Neural progenitor cell (in vitro differentiated cells): ENCODE data around the gene GNAI3. TPM values are rescaled to one million over a fixed set of nuclear protein-coding genes. Genes with fewer than 3 reads are reported as not detected.

ENCODE experiments used
- DNase-seq: peaks from one replicate; pipeline ENCODE4 v3.0.0-alpha.2; 2016; ENCODE audit warnings: low spot score
- H2AFZ ChIP-seq: fragments of 200-600 bp; sonication (generic); replicated peaks from 2 replicates; pipeline ENCODE4 v1.6.1; 2016; ENCODE audit warnings: antibody characterized with exemption
- H3F3A ChIP-seq: fragments of 200-600 bp; sonication (generic); 2 replicates; pipeline ENCODE4 v1.6.1; 2016; ENCODE audit warnings: antibody characterized with exemption, low read depth
- H3K27ac ChIP-seq: fragments of 200-600 bp; sonication (generic); 2 replicates; pipeline ENCODE4 v1.5.1; 2016; ENCODE audit warnings: mild to moderate bottlenecking
- H3K27me3 ChIP-seq: fragments of 200-600 bp; sonication (generic); 2 replicates; pipeline ENCODE4 v1.6.1; 2016; ENCODE audit warnings: mild to moderate bottlenecking, moderate library complexity
- H3K36me3 ChIP-seq: fragments of 200-600 bp; sonication (generic); 2 replicates; pipeline ENCODE4 v1.5.1; 2016
- H3K4me1 ChIP-seq: fragments of 200-600 bp; sonication (generic); 2 replicates; pipeline ENCODE4 v1.6.1; 2016; ENCODE audit warnings: mixed run types
- H3K4me2 ChIP-seq: fragments of 200-600 bp; sonication (generic); 2 replicates; pipeline ENCODE4 v1.6.1; 2016
- H3K4me3 ChIP-seq: fragments of 200-600 bp; sonication (generic); 2 replicates; pipeline ENCODE4 v1.5.1; 2016
- H3K79me2 ChIP-seq: fragments of 200-600 bp; sonication (generic); 2 replicates; pipeline ENCODE4 v1.6.1; 2016; ENCODE audit warnings: low read depth
- H3K9ac ChIP-seq: fragments of 200-600 bp; sonication (generic); 2 replicates; pipeline ENCODE4 v1.6.1; 2016
- H3K9me3 ChIP-seq: fragments of 200-600 bp; sonication (generic); 2 replicates; pipeline ENCODE4 v1.5.1; 2016; ENCODE audit warnings: low read depth
- H4K20me1 ChIP-seq: fragments of 200-600 bp; sonication (generic); 2 replicates; pipeline ENCODE4 v1.6.1; 2016; ENCODE audit warnings: low read depth
- H3K27ac Mint-ChIP-seq: 3 replicates; pipeline ENCODE4 v1.8.0; 2021; ENCODE audit warnings: mixed read lengths
- H3K27me3 Mint-ChIP-seq: 2 replicates; pipeline ENCODE4 v1.8.0; 2022; ENCODE audit warnings: low read depth, mild to moderate bottlenecking, inconsistent platforms, moderate library complexity, mixed read lengths; ENCODE audit not compliant: insufficient read depth
- H3K36me3 Mint-ChIP-seq: 3 replicates; pipeline ENCODE4 v1.8.0; 2021; ENCODE audit warnings: mixed read lengths
- H3K4me1 Mint-ChIP-seq: 3 replicates; pipeline ENCODE4 v1.8.0; 2021; ENCODE audit warnings: mixed read lengths
- H3K4me3 Mint-ChIP-seq: 3 replicates; pipeline ENCODE4 v1.8.0; 2021; ENCODE audit warnings: mild to moderate bottlenecking, moderate library complexity, mixed read lengths
- H3K9me3 Mint-ChIP-seq: 3 replicates; pipeline ENCODE4 v1.8.0; 2020; ENCODE audit warnings: mixed read lengths
- EZH2 ChIP-seq: fragments of 200-600 bp; sonication (generic); IDR thresholded peaks from 2 replicates; pipeline ENCODE4 v1.6.1; 2017; ENCODE audit warnings: antibody characterized with exemption, mild to moderate bottlenecking, moderate library complexity
- EZH2phosphoT487 ChIP-seq: fragments of 200-600 bp; sonication (generic); IDR thresholded peaks from 2 replicates; pipeline ENCODE4 v1.6.1; 2017; ENCODE audit warnings: antibody characterized with exemption
- total RNA-seq: library from RNA; depleted of rRNA; stranded (reverse); fragments of >200 nt; gene quantifications from 2 replicates; pipeline ENCODE4 v1.2.3, GENCODE V29; 2015; ENCODE audit warnings: low replicate concordance
- TF ChIP-seq, protein P1 (sequence below): fragments of 200-600 bp; sonication (generic); IDR thresholded peaks from 2 replicates; pipeline ENCODE4 v1.5.1; 2017; ENCODE audit warnings: antibody characterized with exemption, mild to moderate bottlenecking

The GNAI3 gene
- total RNA-seq, 1 donor from 2014 or later: 15.4 TPM

- Histone ChIP-seq H3K4me3 (no peak overlapping the region), H3K36me3 (no peaks in the 10 kb centered on the region)
- peak overlapping the region; percentile 63 for H3K27ac Mint-ChIP-seq
Measured at GRCh38 chr1:109632671-109633346, 84.4 kb downstream of the GNAI3 start.

DNA sequence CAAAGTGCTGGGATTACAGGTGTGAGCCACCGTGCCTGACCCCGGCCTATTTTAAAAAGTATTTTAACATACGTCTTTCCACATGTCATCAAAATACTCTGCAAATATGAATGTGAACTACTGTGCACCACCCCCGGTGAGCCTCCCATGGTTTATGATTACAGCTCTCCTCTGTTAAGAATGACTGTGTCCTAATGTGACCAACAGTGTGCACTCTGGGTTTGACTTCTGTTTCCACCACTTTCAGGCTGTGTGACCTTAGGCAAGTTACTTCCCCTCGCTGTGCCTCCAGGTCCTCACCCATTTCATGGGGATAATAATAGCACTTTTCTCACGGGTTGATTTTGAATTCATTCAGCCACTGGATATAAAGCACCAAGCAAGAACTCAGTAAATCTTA lies 85.9 kb downstream of the GNAI3 start:
- Mint-ChIP-seq H3K36me3 (peaks cover 7% of the 10 kb centered on the region), H3K4me1 (peaks cover 28% of the 10 kb centered on the region), H3K4me3 (peak overlapping the region; percentile 19), H3K27ac (no peak overlapping the region), H3K9me3 (no peaks in the 10 kb centered on the region), H3K27me3 (peaks cover 4% of the 10 kb centered on the region)
- no peaks in the 10 kb centered on the region for H3K27me3 ChIP-seq
- DNase-seq: no peak
- H3K79me2 ChIP-seq: no peaks in the 10 kb centered on the region
- H3K36me3 ChIP-seq: no peaks in the 10 kb centered on the region
- TF ChIP-seq EZH2: no peak
- TF ChIP-seq EZH2phosphoT487: no peak
- TF ChIP-seq, protein P1, sequence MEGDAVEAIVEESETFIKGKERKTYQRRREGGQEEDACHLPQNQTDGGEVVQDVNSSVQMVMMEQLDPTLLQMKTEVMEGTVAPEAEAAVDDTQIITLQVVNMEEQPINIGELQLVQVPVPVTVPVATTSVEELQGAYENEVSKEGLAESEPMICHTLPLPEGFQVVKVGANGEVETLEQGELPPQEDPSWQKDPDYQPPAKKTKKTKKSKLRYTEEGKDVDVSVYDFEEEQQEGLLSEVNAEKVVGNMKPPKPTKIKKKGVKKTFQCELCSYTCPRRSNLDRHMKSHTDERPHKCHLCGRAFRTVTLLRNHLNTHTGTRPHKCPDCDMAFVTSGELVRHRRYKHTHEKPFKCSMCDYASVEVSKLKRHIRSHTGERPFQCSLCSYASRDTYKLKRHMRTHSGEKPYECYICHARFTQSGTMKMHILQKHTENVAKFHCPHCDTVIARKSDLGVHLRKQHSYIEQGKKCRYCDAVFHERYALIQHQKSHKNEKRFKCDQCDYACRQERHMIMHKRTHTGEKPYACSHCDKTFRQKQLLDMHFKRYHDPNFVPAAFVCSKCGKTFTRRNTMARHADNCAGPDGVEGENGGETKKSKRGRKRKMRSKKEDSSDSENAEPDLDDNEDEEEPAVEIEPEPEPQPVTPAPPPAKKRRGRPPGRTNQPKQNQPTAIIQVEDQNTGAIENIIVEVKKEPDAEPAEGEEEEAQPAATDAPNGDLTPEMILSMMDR: no peak
- H3K4me3 ChIP-seq: no peak overlapping the region
- no peaks in the 10 kb centered on the region for H3K9me3 ChIP-seq
- no peak overlapping the region for H3K9ac ChIP-seq
- H3K27ac ChIP-seq: no peak overlapping the region
- no peak overlapping the region for H3K4me2 ChIP-seq
- peaks cover 27% of the 10 kb centered on the region for H3K4me1 ChIP-seq
- peaks cover 9% of the 10 kb centered on the region for H3F3A ChIP-seq
- H4K20me1 ChIP-seq: no peaks in the 10 kb centered on the region
- H2AFZ ChIP-seq: no peak overlapping the region

More at GRCh38 chr1:109632671-109633346, 84.4 kb downstream of the GNAI3 start:
- no peak for TF ChIP-seq EZH2phosphoT487
- TF ChIP-seq, protein P1: no peak
- TF ChIP-seq EZH2: no peak
- Histone ChIP-seq H2AFZ (no peak overlapping the region), H3K79me2 (no peaks in the 10 kb centered on the region), H3K9me3 (no peaks in the 10 kb centered on the region), H3K4me2 (peak overlapping the region; percentile 49), H3K27me3 (no peaks in the 10 kb centered on the region), H3K9ac (no peak overlapping the region), H4K20me1 (no peaks in the 10 kb centered on the region), H3K4me1 (peaks cover 21% of the 10 kb centered on the region), H3K27ac (peak overlapping the region; percentile 78), H3F3A (peaks cover 9% of the 10 kb centered on the region)
- Mint-ChIP-seq H3K27me3 (peaks cover 2% of the 10 kb centered on the region), H3K4me3 (no peak overlapping the region), H3K36me3 (peaks cover 13% of the 10 kb centered on the region), H3K9me3 (no peaks in the 10 kb centered on the region), H3K4me1 (peaks cover 24% of the 10 kb centered on the region)
- DNase-seq: peak; percentile 72

DNA sequence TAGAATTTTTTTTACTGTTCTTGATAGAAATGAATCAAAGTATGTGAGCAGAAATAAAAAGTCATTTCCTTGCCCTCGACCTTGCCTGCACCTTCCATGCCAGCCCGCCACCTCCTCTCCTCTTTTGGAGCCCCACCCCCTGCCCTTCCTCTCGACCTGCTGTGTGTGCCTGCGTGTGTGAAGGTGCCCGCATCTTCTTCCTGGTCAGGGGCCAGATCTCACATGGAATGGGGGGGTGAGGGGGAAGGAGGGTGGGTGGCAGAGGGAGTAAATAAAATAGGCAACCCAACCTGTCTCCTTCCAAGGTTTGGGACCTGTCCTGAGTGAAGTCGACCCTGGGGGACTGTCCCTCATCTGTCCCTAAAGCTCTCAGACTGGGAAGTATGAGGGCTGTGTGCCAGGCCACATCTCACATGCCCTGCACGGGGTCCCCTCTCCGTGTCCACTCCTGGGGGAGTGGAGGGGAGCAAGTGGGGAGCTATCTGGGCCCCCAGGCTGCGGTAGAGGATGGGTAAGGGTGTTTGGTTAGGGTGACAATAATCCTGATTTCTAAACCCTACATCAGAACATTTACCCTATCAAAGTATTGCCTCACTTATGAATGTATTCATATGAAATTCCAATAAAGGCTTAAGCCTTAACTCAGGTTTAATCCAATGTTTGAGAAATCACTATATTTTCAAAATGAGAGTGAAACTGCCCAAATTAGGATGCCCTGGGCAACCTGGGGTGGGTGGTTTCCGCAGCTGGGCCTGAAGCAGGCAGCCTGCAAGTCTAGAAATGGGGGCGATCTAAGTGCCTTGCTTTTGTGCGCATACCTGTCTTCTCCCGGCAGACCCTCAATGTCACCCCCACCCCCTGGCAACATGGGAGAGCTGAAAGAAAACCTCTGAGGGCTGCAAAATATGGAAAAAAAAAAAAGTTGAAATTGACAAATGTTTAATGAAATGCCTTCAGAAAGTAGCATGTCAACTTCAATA lies 86.6 kb downstream of the GNAI3 start:
- H4K20me1 ChIP-seq: no peaks in the 10 kb centered on the region
- no peak overlapping the region for H2AFZ ChIP-seq
- peaks cover 9% of the 10 kb centered on the region for H3F3A ChIP-seq
- H3K9ac ChIP-seq: no peak overlapping the region
- Mint-ChIP-seq H3K36me3 (peaks cover 4% of the 10 kb centered on the region), H3K27me3 (peaks cover 2% of the 10 kb centered on the region), H3K4me1 (peaks cover 32% of the 10 kb centered on the region), H3K4me3 (no peak overlapping the region), H3K27ac (no peak overlapping the region), H3K9me3 (no peaks in the 10 kb centered on the region)
- no peaks in the 10 kb centered on the region for H3K36me3 ChIP-seq
- peaks cover 30% of the 10 kb centered on the region for H3K4me1 ChIP-seq
- H3K9me3 ChIP-seq: no peaks in the 10 kb centered on the region
- TF ChIP-seq EZH2 (no peak), EZH2phosphoT487 (no peak)
- TF ChIP-seq, protein P1: no peak
- H3K27me3 ChIP-seq: no peaks in the 10 kb centered on the region
- DNase-seq: no peak
- H3K27ac ChIP-seq: no peak overlapping the region
- H3K4me3 ChIP-seq: no peak overlapping the region
- no peak overlapping the region for H3K4me2 ChIP-seq
- no peaks in the 10 kb centered on the region for H3K79me2 ChIP-seq
